ENCODE results near the gene KY.

- TF ChIP-seq ZNF8 (CRISPR knock-in tag; IDR thresholded peaks at IDR 0.05) (no peak), OSR1 (CRISPR knock-in tag; IDR thresholded peaks at IDR 0.05) (no peak), CREB5 (CRISPR knock-in tag; IDR thresholded peaks at IDR 0.05; ENCODE audit: low read depth) (no peak)
Measured at GRCh38 chr3:134694466-134694865, 43.6 kb upstream of the KY start.

All from SK-N-SH treated with all-trans-retinoic acid at 6 μM for 48 hours (cell line).